HEK293 (cell line): ENCODE results near the gene LY9.

Experiments
- CTCF ChIA-PET: fragments of 350-600 bp; formaldehyde crosslinking; extraction: SDS; loops from one replicate; lab custom pipeline; 2021; ENCODE audit warnings: antibody characterized with exemption; lab: Yijun Ruan, JAX
- POLR2A ChIA-PET: fragments of 300-600 bp; formaldehyde crosslinking; extraction: SDS; loops from one replicate; lab custom pipeline; 2020; ENCODE audit warnings: antibody characterized with exemption, inconsistent platforms; lab: Yijun Ruan, JAX
- H3K27ac ChIP-seq: fragments of 200-500 bp; sonication (Bioruptor generic); 2 replicates; pipeline ENCODE4 v1.5.1; 2014; ENCODE audit warnings: low read depth, low read length, control low read depth, inconsistent platforms; ENCODE audit errors: extremely low read depth
- H3K36me3 ChIP-seq, 2 experiments: fragments of 200-500 bp in 1 of 2; sonication (Bioruptor generic) in 1 of 2; 1 replicate in 1 of 2; 2 replicates in 1 of 2; pipeline ENCODE4 v1.5.1; 2014 to 2017; ENCODE audit warnings: inconsistent platforms in 2 of 2, low read length in 2 of 2; ENCODE audit not compliant: control insufficient read depth in 2 of 2, insufficient read depth in 1 of 2
- H3K4me1 ChIP-seq: fragments of 200-500 bp; sonication (Bioruptor generic); 2 replicates; pipeline ENCODE4 v1.5.1; 2014; ENCODE audit warnings: mild to moderate bottlenecking, low read length, inconsistent platforms; ENCODE audit not compliant: control insufficient read depth, insufficient read depth
- H3K4me3 ChIP-seq: 2 replicates; pipeline ENCODE4 v1.5.1; 2011; ENCODE audit warnings: low read depth, mild to moderate bottlenecking, control low read depth, low read length, moderate library complexity
- H3K9me3 ChIP-seq: fragments of 200-500 bp; sonication (Bioruptor generic); 2 replicates; pipeline ENCODE4 v1.5.1; 2014; ENCODE audit warnings: low read depth, low read length, inconsistent platforms; ENCODE audit not compliant: control insufficient read depth, insufficient read depth
- BCL11B ChIP-seq: fragments of 450-650 bp; formaldehyde crosslinking; IDR thresholded peaks from 2 replicates; pipeline ENCODE4 v1.5.1; 2016; ENCODE audit warnings: low read depth, missing biosample characterization, missing genetic modification characterization
- KLF7 ChIP-seq: fragments of 450-650 bp; formaldehyde crosslinking; IDR thresholded peaks from 2 replicates; pipeline ENCODE4 v1.5.1; 2016; ENCODE audit warnings: missing biosample characterization, missing genetic modification characterization, borderline replicate concordance
- MYNN ChIP-seq: fragments of 450-650 bp; formaldehyde crosslinking; IDR thresholded peaks from 2 replicates; pipeline ENCODE4 v1.5.1; 2016; ENCODE audit warnings: missing biosample characterization, missing genetic modification characterization, borderline replicate concordance
- PATZ1 ChIP-seq: fragments of 450-650 bp; formaldehyde crosslinking; IDR thresholded peaks from 2 replicates; pipeline ENCODE4 v1.5.1; 2016; ENCODE audit warnings: missing biosample characterization, missing genetic modification characterization
- PRDM1 ChIP-seq: fragments of 450-650 bp; formaldehyde crosslinking; IDR thresholded peaks from 2 replicates; pipeline ENCODE4; 2016; ENCODE audit warnings: missing biosample characterization, missing genetic modification characterization
- SP3 ChIP-seq: fragments of 450-650 bp; formaldehyde crosslinking; IDR thresholded peaks from 2 replicates; pipeline ENCODE4 v1.5.1; 2016; ENCODE audit warnings: missing biosample characterization, missing genetic modification characterization
- ZBTB48 ChIP-seq: fragments of 450-650 bp; formaldehyde crosslinking; IDR thresholded peaks from 2 replicates; pipeline ENCODE4 v1.5.1; 2016; ENCODE audit warnings: missing biosample characterization, missing genetic modification characterization
- ZEB2 ChIP-seq: fragments of 450-650 bp; formaldehyde crosslinking; IDR thresholded peaks from 2 replicates; pipeline ENCODE4 v1.5.1; 2016; ENCODE audit warnings: missing biosample characterization, missing genetic modification characterization
- ZFP3 ChIP-seq: fragments of 450-650 bp; formaldehyde crosslinking; IDR thresholded peaks from 2 replicates; pipeline ENCODE4 v1.5.1; 2016; ENCODE audit warnings: low read depth, missing biosample characterization, missing genetic modification characterization
- ZFP69B ChIP-seq: fragments of 450-650 bp; formaldehyde crosslinking; IDR thresholded peaks from 2 replicates; pipeline ENCODE4 v1.5.1; 2016; ENCODE audit warnings: missing biosample characterization, missing genetic modification characterization
- ZIC2 ChIP-seq: fragments of 450-650 bp; formaldehyde crosslinking; IDR thresholded peaks from 2 replicates; pipeline ENCODE4 v1.5.1; 2016; ENCODE audit warnings: missing biosample characterization, missing genetic modification characterization
- ZNF132 ChIP-seq: fragments of 450-650 bp; formaldehyde crosslinking; IDR thresholded peaks from 2 replicates; pipeline ENCODE4 v1.5.1; 2017; ENCODE audit warnings: missing biosample characterization, missing genetic modification characterization, borderline replicate concordance
- ZNF214 ChIP-seq: fragments of 450-650 bp; formaldehyde crosslinking; IDR thresholded peaks from 2 replicates; pipeline ENCODE4 v1.5.1; 2017; ENCODE audit warnings: missing biosample characterization, mild to moderate bottlenecking, missing genetic modification characterization, borderline replicate concordance
- ZNF302 ChIP-seq: fragments of 450-650 bp; formaldehyde crosslinking; IDR thresholded peaks from 2 replicates; pipeline ENCODE4 v1.5.1; 2016; ENCODE audit warnings: missing biosample characterization, missing genetic modification characterization, low read depth
- ZNF354C ChIP-seq: fragments of 450-650 bp; formaldehyde crosslinking; IDR thresholded peaks from 2 replicates; pipeline ENCODE4 v1.5.1; 2016; ENCODE audit warnings: missing biosample characterization, missing genetic modification characterization, low read depth, borderline replicate concordance
- ZNF362 ChIP-seq: fragments of 450-650 bp; formaldehyde crosslinking; IDR thresholded peaks from 2 replicates; pipeline ENCODE4 v1.5.1; 2016; ENCODE audit warnings: missing biosample characterization, missing genetic modification characterization
- ZNF394 ChIP-seq: fragments of 450-650 bp; formaldehyde crosslinking; IDR thresholded peaks from 2 replicates; pipeline ENCODE4 v1.5.1; 2016; ENCODE audit warnings: missing biosample characterization, missing genetic modification characterization, mild to moderate bottlenecking, moderate library complexity, borderline replicate concordance
- ZNF416 ChIP-seq: fragments of 450-650 bp; formaldehyde crosslinking; IDR thresholded peaks from 2 replicates; pipeline ENCODE4 v1.5.1; 2016; ENCODE audit warnings: missing biosample characterization, missing genetic modification characterization
- ZNF473 ChIP-seq: fragments of 450-650 bp; formaldehyde crosslinking; IDR thresholded peaks from 2 replicates; pipeline ENCODE4 v1.5.1; 2017; ENCODE audit warnings: missing biosample characterization, missing genetic modification characterization
- ZNF549 ChIP-seq: fragments of 450-650 bp; IDR thresholded peaks from 2 replicates; pipeline ENCODE4 v1.5.1; 2018; ENCODE audit warnings: missing biosample characterization, missing genetic modification characterization, mild to moderate bottlenecking, inconsistent platforms, moderate library complexity
- ZNF561 ChIP-seq: fragments of 450-650 bp; IDR thresholded peaks from 2 replicates; pipeline ENCODE4 v1.5.1; 2018; ENCODE audit warnings: missing biosample characterization, missing genetic modification characterization, borderline replicate concordance
- ZNF658 ChIP-seq: fragments of 450-650 bp; formaldehyde crosslinking; IDR thresholded peaks from 2 replicates; pipeline ENCODE4; 2016; ENCODE audit warnings: missing biosample characterization, missing genetic modification characterization
- ZNF664 ChIP-seq: fragments of 450-650 bp; formaldehyde crosslinking; IDR thresholded peaks from 2 replicates; pipeline ENCODE4 v1.5.1; 2016; ENCODE audit warnings: missing biosample characterization, missing genetic modification characterization
- ZNF843 ChIP-seq: fragments of 450-650 bp; formaldehyde crosslinking; IDR thresholded peaks from 2 replicates; pipeline ENCODE4 v1.5.1; 2016; ENCODE audit warnings: missing biosample characterization, missing genetic modification characterization
- TF ChIP-seq, protein P1 (sequence below): fragments of 450-650 bp; formaldehyde crosslinking; IDR thresholded peaks from 2 replicates; pipeline ENCODE4 v1.5.1; 2016; ENCODE audit warnings: missing biosample characterization, missing genetic modification characterization

The LY9 gene

DNA sequence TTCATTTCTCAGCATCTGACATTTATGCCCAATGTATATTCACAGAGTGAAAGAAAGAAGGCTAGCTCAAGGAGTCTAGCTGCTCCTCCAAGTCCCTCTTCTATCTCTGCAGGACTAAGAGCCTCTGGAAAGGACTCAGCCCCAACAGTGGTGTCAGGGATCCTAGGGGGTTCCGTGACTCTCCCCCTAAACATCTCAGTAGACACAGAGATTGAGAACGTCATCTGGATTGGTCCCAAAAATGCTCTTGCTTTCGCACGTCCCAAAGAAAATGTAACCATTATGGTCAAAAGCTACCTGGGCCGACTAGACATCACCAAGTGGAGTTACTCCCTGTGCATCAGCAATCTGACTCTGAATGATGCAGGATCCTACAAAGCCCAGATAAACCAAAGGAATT is 3.7 kb downstream of the LY9 start:
- no peak overlapping the region for H3K4me3 ChIP-seq
- POLR2A ChIA-PET = no interaction called here
- no peaks in the 10 kb centered on the region for H3K9me3 ChIP-seq
- CTCF ChIA-PET = interaction anchor here (1.1 to 1.6 kb wide), 3 partner anchors 31 to 118 kb away, joined by 4 to 6 read pairs (median 6); no protein-coding TSS in a partner anchor
- H3K4me1 ChIP-seq = no peaks in the 10 kb centered on the region
- TF ChIP-seq MYNN (tag by site-specific recombination) = no peak
- TF ChIP-seq ZBTB48 (tag by site-specific recombination) = no peak
- TF ChIP-seq, protein P1, sequence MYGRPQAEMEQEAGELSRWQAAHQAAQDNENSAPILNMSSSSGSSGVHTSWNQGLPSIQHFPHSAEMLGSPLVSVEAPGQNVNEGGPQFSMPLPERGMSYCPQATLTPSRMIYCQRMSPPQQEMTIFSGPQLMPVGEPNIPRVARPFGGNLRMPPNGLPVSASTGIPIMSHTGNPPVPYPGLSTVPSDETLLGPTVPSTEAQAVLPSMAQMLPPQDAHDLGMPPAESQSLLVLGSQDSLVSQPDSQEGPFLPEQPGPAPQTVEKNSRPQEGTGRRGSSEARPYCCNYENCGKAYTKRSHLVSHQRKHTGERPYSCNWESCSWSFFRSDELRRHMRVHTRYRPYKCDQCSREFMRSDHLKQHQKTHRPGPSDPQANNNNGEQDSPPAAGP (tag by site-specific recombination) = no peak
- TF ChIP-seq PATZ1 = no peak
- TF ChIP-seq ZEB2 = no peak
- TF ChIP-seq ZNF362 (tag by site-specific recombination) = no peak
- no peak for TF ChIP-seq ZNF354C (tag by site-specific recombination)
- TF ChIP-seq KLF7 (tag by site-specific recombination) = no peak
- TF ChIP-seq ZNF561 (tag by site-specific recombination) = no peak
- TF ChIP-seq ZNF664 (tag by site-specific recombination) = no peak
- TF ChIP-seq ZNF132 = no peak
- no peak for TF ChIP-seq PRDM1 (tag by site-specific recombination)
- no peak for TF ChIP-seq ZNF214 (tag by site-specific recombination)
- TF ChIP-seq ZNF416 (tag by site-specific recombination) = no peak
- no peak for TF ChIP-seq ZNF302 (tag by site-specific recombination)
- no peak for TF ChIP-seq ZIC2 (tag by site-specific recombination)
- no peak for TF ChIP-seq BCL11B
- no peak for TF ChIP-seq ZFP3
- TF ChIP-seq ZNF658 (tag by site-specific recombination) = no peak
- H3K36me3 ChIP-seq = no peaks in the 10 kb centered on the region
- no peak overlapping the region for H3K27ac ChIP-seq

GRCh38 chr1:160800142-160800541 is 4.2 kb downstream of the LY9 start:
- Histone ChIP-seq H3K36me3 (no peaks in the 10 kb centered on the region), H3K9me3 (no peaks in the 10 kb centered on the region), H3K4me1 (no peaks in the 10 kb centered on the region), H3K27ac (no peak overlapping the region), H3K4me3 (no peak overlapping the region)
- ChIA-PET CTCF (interaction anchor here (0.5 to 1.6 kb wide), 5 partner anchors 31 to 197 kb away, joined by 3 to 6 read pairs (median 5); no protein-coding TSS in a partner anchor), POLR2A (no interaction called here)
- TF ChIP-seq SP3 (tag by site-specific recombination) (no peak), ZNF549 (no peak), ZEB2 (no peak), ZNF473 (tag by site-specific recombination) (no peak), ZNF843 (no peak), ZNF394 (no peak), ZFP69B (no peak)
